Kidney (tissue), 14 donors: Measurements from ENCODE around the gene COBLL1. TPM values are rescaled to one million over a fixed set of nuclear protein-coding genes. Genes with fewer than 3 reads are reported as not detected.

Experiments
- DNase-seq, 5 donors: peaks; one replicate each; pipeline ENCODE4 v3.0.0-alpha.2; 2013 to 2020
- FAIRE-seq: peaks from 2 replicates; lab custom pipeline; 2012; peaks lifted over from hg19 to GRCh38; lab: Jason Lieb, UNC
- H3K27ac ChIP-seq, 2 donors: one replicate each; pipeline ENCODE4 v1.7.0; 2013; ENCODE audit warnings: low read depth in 2 of 2, low read length in 2 of 2, inconsistent platforms in 1 of 2
- H3K27me3 ChIP-seq: one replicate; pipeline ENCODE4 v1.7.1; 2013; ENCODE audit warnings: low read length, inconsistent platforms; ENCODE audit not compliant: control insufficient read depth, insufficient read depth
- H3K36me3 ChIP-seq, 3 donors: one replicate each; pipeline versions ENCODE4 v1.7.0 to v1.7.1; 2013; ENCODE audit warnings: low read length in 3 of 3, control low read depth in 1 of 3, inconsistent platforms in 1 of 3; ENCODE audit not compliant: insufficient read depth in 3 of 3, control insufficient read depth in 2 of 3
- H3K4me1 ChIP-seq, 3 donors: one replicate each; pipeline versions ENCODE4 v1.7.0 to v1.7.1; 2013; ENCODE audit warnings: low read length in 3 of 3, inconsistent platforms in 1 of 3, low read depth in 1 of 3; ENCODE audit not compliant: control insufficient read depth in 2 of 3, insufficient read depth in 2 of 3
- H3K4me3 ChIP-seq, 3 donors: one replicate each; pipeline versions ENCODE4 v1.7.0 to v1.8.1; 2013; ENCODE audit warnings: low read length in 3 of 3, control low read depth in 1 of 3, inconsistent platforms in 1 of 3
- H3K9ac ChIP-seq, 3 donors: one replicate each; pipeline versions ENCODE4 v1.7.0 to v1.7.1; 2013; ENCODE audit warnings: low read length in 3 of 3, control low read depth in 1 of 3, inconsistent platforms in 1 of 3
- H3K9me3 ChIP-seq, 3 donors: one replicate each; pipeline versions ENCODE4 v1.7.0 to v1.7.1; 2013; ENCODE audit warnings: low read length in 3 of 3, control low read depth in 1 of 3, inconsistent platforms in 1 of 3; ENCODE audit not compliant: control insufficient read depth in 2 of 3, insufficient read depth in 1 of 3
- CTCF ChIP-seq: IDR thresholded peaks from 3 replicates; pipeline ENCODE4 v1.5.1; 2012; ENCODE audit warnings: mild to moderate bottlenecking, moderate library complexity, borderline replicate concordance; ENCODE audit not compliant: insufficient read depth; ENCODE audit errors: extremely low read depth
- intact Hi-C: fragments of 100-400 bp; cut with DNase I; formaldehyde crosslinking; loops from one replicate; pipeline ENCODE4 v1.11.1; 2022
- polyA plus RNA-seq: library from polyadenylated mRNA; stranded (reverse); fragments of 350-450 nt; fragmentation: Illumina TruSeq; extraction: RNeasy Lipid Tissue Mini Kit (QIAGEN cat#74804); gene quantifications from one replicate; pipeline ENCODE4 v1.2.3, GENCODE V29; 2014; ENCODE audit warnings: low read depth, low replicate concordance; ENCODE audit not compliant: insufficient read depth
- total RNA-seq: library from RNA; stranded (reverse); fragmentation: NEBNext Ultra II Directional; extraction: Animal tissue kit (Norgen Biotek cat#: 25700); gene quantifications from one replicate; pipeline ENCODE4 v1.2.1, GENCODE V29; 2021
- donor health status: control.
- donor health status: control.
- donor health status: control.
- donor health status: control.
- donor health status: control.
- donor health status: DM: yes; HTN: yes; CAD: no.
- donor health status: Normal renal cell carcinoma (clear cell type).

The COBLL1 gene
- total and polyA plus RNA-seq, 2 donors from 2014 or later = 39.7 to 205 TPM

GRCh38 chr2:164677733-164678132, 163.9 kb downstream of the COBLL1 start:
- FAIRE-seq (no peak), DNase-seq (no peak)
- peaks cover 0 to 12% (median 0%) of the 10 kb centered on the region in 3 donors for H3K36me3 ChIP-seq
- no peak overlapping the region for H3K9ac ChIP-seq
- no peaks in the 10 kb centered on the region for H3K4me1 ChIP-seq
- no peak overlapping the region for H3K4me3 ChIP-seq
- intact Hi-C loops = no loop called here
- no peaks in the 10 kb centered on the region for H3K9me3 ChIP-seq
- no peak overlapping the region for H3K27ac ChIP-seq
- no peaks in the 10 kb centered on the region for H3K27me3 ChIP-seq
- no peak for TF ChIP-seq CTCF

GRCh38 chr2:164677271-164677670, 164.4 kb downstream of the COBLL1 start:
- no peak for FAIRE-seq
- intact Hi-C loops = no loop called here

GRCh38 chr2:164675687-164676086, 165.9 kb downstream of the COBLL1 start:
- Histone ChIP-seq H3K9me3 (no peaks in the 10 kb centered on the region), H3K36me3 (no peaks in the 10 kb centered on the region), H3K27ac (no peak overlapping the region), H3K9ac (no peak overlapping the region), H3K4me3 (no peak overlapping the region), H3K27me3 (no peaks in the 10 kb centered on the region), H3K4me1 (no peaks in the 10 kb centered on the region)
- no peak for TF ChIP-seq CTCF
- intact Hi-C loops = no loop called here
- FAIRE-seq (no peak), DNase-seq (no peak)

More at GRCh38 chr2:164677271-164677670, 164.4 kb downstream of the COBLL1 start:
- H3K4me3 ChIP-seq = no peak overlapping the region
- H3K27ac ChIP-seq = no peak overlapping the region
- H3K9me3 ChIP-seq = no peaks in the 10 kb centered on the region
- H3K9ac ChIP-seq = no peak overlapping the region
- H3K4me1 ChIP-seq = no peaks in the 10 kb centered on the region
- DNase-seq = no peak
- TF ChIP-seq CTCF = no peak
- peaks cover 0 to 12% (median 0%) of the 10 kb centered on the region in 3 donors for H3K36me3 ChIP-seq
- H3K27me3 ChIP-seq = no peaks in the 10 kb centered on the region

- H3K27ac ChIP-seq = no peak overlapping the region
- FAIRE-seq (no peak), DNase-seq (no peak)
- no peak overlapping the region for H3K4me3 ChIP-seq
- no peak overlapping the region for H3K9ac ChIP-seq
- intact Hi-C loops = no loop called here
- no peaks in the 10 kb centered on the region for H3K9me3 ChIP-seq
- no peaks in the 10 kb centered on the region for H3K36me3 ChIP-seq
- no peaks in the 10 kb centered on the region for H3K27me3 ChIP-seq
- no peak for TF ChIP-seq CTCF
- no peaks in the 10 kb centered on the region for H3K4me1 ChIP-seq
Observed at GRCh38 chr2:164675027-164675426, 166.6 kb downstream of the COBLL1 start.
